ENCODE results near the gene LHX4.

Gene LHX4

GRCh38 chr1:180188684-180189175, 41.3 kb upstream of the LHX4 start:
- ATAC-seq = no peak
- TF ChIP-seq ZFP30 (CRISPR knock-in tag; IDR thresholded peaks at IDR 0.05) = no peak
- TF ChIP-seq ZNF70 (CRISPR knock-in tag; IDR thresholded peaks at IDR 0.05) = no peak
- TF ChIP-seq TOX (CRISPR knock-in tag; IDR thresholded peaks at IDR 0.05; ENCODE audit: borderline replicate concordance) = no peak
- TF ChIP-seq PPARA (CRISPR knock-in tag; IDR thresholded peaks at IDR 0.05; ENCODE audit: borderline replicate concordance) = no peak
- TF ChIP-seq TSHZ2 (CRISPR knock-in tag; IDR thresholded peaks at IDR 0.05) = no peak
- no peak for TF ChIP-seq ISL1 (CRISPR knock-in tag; IDR thresholded peaks at IDR 0.05)
- TF ChIP-seq OSR1 (CRISPR knock-in tag; IDR thresholded peaks at IDR 0.05) = no peak
- TF ChIP-seq ZNF8 (CRISPR knock-in tag; IDR thresholded peaks at IDR 0.05) = no peak

GRCh38 chr1:180190091-180190490, 40.0 kb upstream of the LHX4 start:
- no peak for TF ChIP-seq TCF4 (CRISPR knock-in tag; IDR thresholded peaks at IDR 0.05; ENCODE audit: borderline replicate concordance)
- no peak for ATAC-seq

- no peak for ATAC-seq
- no peak for TF ChIP-seq TSHZ2 (CRISPR knock-in tag; IDR thresholded peaks at IDR 0.05)
- TF ChIP-seq ESRRG (CRISPR knock-in tag; IDR thresholded peaks at IDR 0.05) = no peak
- TF ChIP-seq RARB (CRISPR knock-in tag; IDR thresholded peaks at IDR 0.05) = no peak
- TF ChIP-seq ZNF565 (CRISPR knock-in tag; conservative IDR thresholded peaks at IDR 0.05; ENCODE audit: low read depth) = no peak
Measured at GRCh38 chr1:180192172-180192571, 37.9 kb upstream of the LHX4 start.

- no peak for ATAC-seq
- no peak for TF ChIP-seq ZC3H10 (CRISPR knock-in tag; IDR thresholded peaks at IDR 0.05)
- no peak for TF ChIP-seq ZFP3 (CRISPR knock-in tag; IDR thresholded peaks at IDR 0.05)
- no peak for TF ChIP-seq CSDC2 (CRISPR knock-in tag; IDR thresholded peaks at IDR 0.05)
- no peak for TF ChIP-seq ISL1 (CRISPR knock-in tag; IDR thresholded peaks at IDR 0.05)
- TF ChIP-seq TOX (CRISPR knock-in tag; IDR thresholded peaks at IDR 0.05; ENCODE audit: borderline replicate concordance) = no peak
- no peak for TF ChIP-seq ZNF565 (CRISPR knock-in tag; conservative IDR thresholded peaks at IDR 0.05; ENCODE audit: low read depth)
- no peak for TF ChIP-seq CSRNP3 (CRISPR knock-in tag; IDR thresholded peaks at IDR 0.05)
- no peak for TF ChIP-seq OSR1 (CRISPR knock-in tag; IDR thresholded peaks at IDR 0.05)
- TF ChIP-seq SNAI2 (CRISPR knock-in tag; IDR thresholded peaks at IDR 0.05) = no peak
- TF ChIP-seq TCF4 (CRISPR knock-in tag; IDR thresholded peaks at IDR 0.05; ENCODE audit: borderline replicate concordance) = no peak
- no peak for TF ChIP-seq TSHZ2 (CRISPR knock-in tag; IDR thresholded peaks at IDR 0.05)
- TF ChIP-seq ARNTL (CRISPR knock-in tag; IDR thresholded peaks at IDR 0.05; ENCODE audit: borderline replicate concordance, low read depth) = no peak
- no peak for TF ChIP-seq GLIS3 (CRISPR knock-in tag; IDR thresholded peaks at IDR 0.05)
- TF ChIP-seq RARB (CRISPR knock-in tag; IDR thresholded peaks at IDR 0.05) = no peak
- TF ChIP-seq ZFP30 (CRISPR knock-in tag; IDR thresholded peaks at IDR 0.05) = no peak
- TF ChIP-seq PATZ1 (CRISPR knock-in tag; IDR thresholded peaks at IDR 0.05; ENCODE audit: borderline replicate concordance) = no peak
- TF ChIP-seq ESRRG (CRISPR knock-in tag; IDR thresholded peaks at IDR 0.05) = no peak
- TF ChIP-seq POU6F1 (CRISPR knock-in tag; IDR thresholded peaks at IDR 0.05; ENCODE audit: borderline replicate concordance, low read depth) = no peak
Measured at GRCh38 chr1:180193141-180194047, 36.7 kb upstream of the LHX4 start.
